Measurements from ENCODE around the gene PIK3CA.

The PIK3CA gene

DNA sequence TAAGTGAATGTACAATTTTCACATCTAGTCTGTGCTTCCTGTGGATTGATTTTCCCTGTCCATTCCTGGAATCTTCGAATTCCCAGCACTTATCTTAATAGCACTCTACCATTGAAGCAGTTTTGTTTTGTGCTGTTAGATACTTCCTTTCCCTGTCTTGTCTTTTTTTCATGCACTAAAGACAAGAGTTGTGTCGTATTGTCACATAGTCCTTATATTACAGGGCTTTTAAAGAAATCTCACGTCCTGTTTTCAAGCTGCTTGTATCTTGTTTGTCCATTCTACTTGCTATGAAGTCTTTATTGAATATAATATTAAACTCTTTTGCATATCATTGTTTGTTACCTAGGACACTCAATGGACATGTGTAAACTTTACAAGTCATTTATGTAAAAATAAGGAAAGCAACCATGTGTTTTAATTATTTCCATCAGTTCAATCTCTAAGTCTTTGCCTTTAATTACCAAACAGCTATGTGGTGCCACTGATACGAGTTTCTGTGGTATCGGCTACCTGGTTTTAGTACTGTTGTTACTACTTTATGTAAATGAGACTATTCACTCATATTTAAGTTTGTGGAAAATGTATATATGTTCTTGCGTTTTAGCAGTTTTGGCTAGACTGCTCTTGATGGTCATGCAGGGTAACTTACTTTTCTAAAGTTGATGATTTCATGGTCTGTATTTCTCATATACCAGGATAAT lies 10.3 kb downstream of the PIK3CA start:
- DNase-seq: no peak

DNA sequence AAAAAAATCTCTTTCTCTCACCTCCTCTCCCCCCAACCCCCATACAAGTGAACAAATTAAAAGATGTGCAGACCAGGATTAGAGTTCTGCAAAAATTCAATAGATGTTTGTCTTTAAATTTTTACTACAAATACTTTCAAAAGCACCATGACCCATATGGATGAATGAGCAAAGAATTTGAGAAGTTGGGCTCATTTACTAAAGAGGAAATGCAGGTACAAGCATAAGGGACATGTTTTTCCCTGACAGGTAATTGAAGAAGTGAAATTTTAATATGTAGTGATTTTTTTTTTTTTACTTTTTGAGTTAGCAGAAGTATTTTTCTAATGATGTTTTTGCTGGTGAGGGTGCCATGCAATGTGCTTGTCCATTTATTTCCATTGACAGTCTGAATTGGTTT lies 15.3 kb downstream of the PIK3CA start:
- DNase-seq: no peak

DNA sequence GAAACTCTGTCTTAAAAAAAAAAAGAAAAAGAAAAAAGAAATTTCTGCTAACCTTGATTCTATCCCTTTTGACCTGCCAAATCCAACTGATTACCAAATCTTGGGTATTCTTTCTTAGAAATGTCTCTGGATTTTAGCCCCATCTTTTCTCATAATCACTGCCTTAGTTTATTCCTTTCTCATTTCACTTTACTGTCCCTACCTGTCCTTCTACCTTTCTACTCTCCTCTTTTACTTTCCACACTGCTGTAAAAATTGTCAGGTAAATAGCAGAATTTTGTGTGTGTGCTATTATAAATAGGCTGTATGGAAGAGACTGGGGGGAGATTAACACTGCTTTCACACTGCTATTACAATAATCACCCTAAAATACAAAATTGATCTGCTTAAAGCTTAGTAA lies 16.7 kb downstream of the PIK3CA start:
- DNase-seq: no peak

DNA sequence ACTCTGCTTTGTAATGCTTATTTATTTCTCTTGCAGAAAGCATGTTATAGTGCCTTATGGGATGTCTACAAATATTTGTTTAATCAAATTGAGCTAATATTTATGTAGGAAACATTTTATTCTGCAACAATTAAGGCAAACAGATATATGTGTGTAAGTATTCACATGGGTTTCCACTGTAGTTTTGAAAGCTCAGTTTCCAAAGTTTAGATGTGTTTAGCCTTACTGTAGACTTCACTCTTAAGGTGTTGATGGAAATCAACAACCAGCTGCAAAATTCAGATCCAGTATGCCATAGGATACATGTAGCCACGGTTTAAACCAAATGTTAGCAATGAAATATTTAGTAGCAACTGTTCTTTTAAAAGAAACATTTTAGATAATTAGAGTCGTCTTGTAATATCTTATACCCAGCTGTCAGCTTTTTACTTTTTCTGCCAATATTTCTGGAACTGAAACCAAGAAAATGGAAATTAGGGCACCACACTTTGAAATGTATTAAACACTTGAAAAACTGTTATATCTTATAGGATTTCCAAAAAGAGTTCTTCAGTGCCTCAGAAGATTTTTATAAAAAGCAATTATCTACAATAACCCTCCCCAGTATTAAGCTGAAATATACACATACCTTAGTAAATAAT lies 18.5 kb downstream of the PIK3CA start:
- DNase-seq: no peak

DNA sequence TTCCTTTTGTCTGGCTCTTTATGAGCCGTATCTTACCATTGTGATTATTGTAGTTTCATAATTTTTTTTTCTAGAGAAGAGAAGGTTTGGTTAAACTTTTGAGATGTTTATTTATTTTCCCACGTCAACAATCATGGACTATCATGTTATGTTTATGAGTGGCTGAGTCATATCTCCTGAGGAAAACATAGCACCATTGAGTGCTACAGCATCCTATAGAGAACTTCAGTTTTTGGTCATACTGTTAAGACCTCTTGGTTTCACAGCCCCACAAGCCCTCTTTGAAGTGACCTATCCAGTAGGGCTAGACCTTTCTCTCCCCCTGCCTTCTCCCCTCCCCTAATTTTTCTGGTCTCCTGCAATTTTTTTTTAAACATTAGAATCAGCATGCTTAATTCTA lies 20.8 kb downstream of the PIK3CA start:
- DNase-seq: no peak

DNA sequence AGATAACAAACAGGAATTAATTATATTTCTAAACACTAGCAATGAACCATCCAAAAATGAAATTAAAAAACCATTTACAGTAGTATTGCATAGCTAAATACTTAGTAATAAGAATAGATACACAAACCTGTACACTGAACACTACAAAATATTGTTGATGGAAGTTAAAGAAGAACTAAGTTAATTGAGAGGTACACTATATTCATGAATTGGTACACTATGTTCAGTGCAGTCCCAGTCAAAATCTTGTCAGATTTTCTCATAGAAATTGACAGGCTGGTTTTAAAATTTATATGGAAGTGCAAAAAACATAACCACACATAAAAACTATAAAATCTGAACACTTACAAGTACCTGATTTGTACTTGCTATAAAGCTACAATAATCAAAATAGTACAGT lies 24.4 kb downstream of the PIK3CA start:
- DNase-seq: no peak

DNA sequence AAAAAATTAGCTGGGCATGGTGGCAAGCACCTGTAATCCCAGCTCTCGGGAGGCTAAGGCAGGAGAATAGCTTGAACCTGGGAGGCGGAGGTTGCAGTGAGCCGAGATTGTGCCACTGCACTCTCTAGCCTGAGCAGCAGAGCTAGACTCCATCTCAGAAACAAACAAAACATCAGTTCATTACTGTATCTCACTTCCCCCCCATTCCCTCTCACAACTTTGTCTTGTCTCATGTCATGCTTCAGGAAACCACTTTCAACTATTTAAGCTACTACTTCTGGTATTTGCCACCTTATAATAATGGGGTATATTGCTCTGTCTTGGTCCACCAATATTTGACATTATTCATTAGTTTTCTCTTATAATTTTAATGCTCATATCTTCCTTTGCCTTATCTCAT lies 26.2 kb downstream of the PIK3CA start:
- no peak for DNase-seq

DNA sequence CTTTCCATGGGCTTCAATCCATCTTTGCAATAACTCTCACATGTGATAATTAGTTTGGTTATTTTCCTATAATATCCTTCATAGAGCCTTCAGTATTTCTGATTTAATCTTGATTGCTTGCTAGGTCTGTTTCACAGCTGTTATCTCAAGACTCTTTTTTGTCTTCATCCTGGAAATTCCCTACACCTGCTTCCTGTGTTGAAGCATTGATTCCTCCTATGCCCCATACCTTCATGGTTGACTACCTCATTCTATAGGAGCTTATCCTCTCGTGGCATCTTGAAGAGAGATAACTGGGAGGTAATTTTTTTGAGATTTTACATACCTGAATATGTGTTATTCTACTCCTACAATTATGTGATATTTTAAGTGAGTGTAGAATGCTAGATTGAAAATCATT lies 26.7 kb downstream of the PIK3CA start:
- no peak for DNase-seq

DNA sequence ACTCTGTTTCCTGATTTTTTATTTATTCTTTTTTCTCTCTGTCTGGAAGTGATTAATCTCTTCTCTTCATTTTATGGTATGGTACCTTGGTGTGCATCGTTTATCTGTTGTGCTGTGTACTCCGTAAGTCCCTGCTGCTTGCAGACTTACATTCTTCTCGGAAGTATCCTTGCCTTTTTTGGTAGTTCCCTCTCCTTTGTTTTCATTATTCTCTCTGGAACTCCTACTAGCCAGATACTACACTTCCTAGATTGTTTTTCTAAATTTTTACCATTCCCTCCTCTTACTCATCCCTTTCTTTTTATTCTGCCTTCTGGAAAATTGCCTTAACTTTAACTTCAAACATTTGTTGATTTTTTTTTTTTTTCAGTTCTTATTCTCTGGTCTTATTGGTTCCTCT lies 27.2 kb downstream of the PIK3CA start:
- DNase-seq: peak; percentile 11

DNA sequence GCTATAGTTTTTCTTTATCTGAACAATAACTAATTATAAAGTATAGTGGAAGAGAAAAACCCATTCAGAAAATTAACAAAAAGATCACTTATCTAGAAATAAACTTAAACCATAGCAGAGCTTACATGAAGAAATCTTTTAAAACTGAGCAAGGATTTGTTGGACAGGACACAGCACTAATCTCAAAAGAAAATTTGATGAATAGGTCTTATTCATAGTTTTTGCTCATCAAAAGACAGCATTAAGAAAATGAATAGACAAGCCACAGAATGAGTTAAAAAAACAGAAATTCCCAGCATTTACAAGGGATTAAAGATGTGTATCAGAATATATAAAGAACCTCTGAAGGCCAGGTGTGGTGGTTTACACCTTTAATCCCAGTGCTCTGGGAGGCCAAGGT lies 29.5 kb downstream of the PIK3CA start:
- DNase-seq: no peak

DNA sequence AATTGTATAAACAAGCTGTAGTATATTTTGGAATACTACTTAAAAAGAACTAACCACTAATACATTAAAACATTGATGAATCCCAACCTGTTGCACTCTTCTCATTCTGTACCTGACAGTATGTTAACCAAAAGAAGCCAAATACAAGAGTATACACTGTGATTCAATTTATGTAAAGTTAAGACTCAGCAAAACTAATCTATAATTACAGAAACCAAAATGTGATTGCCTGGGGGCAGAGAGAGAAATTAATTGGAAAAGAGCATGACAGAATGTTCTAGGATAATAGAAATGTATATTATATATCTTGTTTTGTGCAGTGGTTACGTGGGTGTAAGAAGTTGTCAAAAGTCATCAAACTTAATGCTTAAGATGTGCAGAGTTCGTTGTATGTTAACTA lies 31.1 kb downstream of the PIK3CA start:
- DNase-seq: no peak

DNA sequence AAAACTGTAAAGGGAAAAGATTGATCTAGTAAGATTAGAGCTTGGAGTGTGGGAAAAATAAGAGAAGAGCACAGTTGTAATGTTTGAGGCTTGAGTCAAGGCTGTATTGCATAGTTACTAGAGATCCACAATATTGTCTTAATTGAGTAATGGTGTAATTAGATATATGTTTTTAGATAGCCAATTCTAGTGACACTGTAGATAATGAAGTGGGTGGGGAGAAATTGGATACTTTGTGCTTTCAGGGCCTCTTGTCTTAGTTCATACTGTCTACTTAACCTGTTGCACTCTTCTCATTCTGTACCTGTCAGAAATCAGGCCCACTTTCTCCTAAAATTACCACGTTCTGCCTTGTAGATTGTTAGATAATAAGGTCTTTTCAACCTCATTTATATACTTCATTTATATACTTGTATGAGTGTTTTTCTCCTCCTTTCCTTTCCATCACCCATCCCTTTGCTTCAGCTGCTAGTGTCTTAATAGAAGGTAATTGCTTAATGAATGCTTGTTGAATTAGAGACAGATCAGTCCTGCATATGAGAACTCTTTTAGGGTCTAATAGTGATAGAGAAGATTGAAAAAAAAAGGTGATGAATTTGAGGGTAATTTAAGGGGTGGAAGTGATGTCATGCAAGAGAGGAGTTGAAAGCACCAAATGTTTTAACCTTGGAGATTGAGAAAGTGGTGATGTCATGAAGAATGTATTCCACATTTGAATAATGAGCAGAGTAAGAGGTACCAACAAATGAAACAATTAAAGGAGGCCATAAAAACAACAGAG lies 32.0 kb downstream of the PIK3CA start:
- peak; percentile 62 for DNase-seq

DNA sequence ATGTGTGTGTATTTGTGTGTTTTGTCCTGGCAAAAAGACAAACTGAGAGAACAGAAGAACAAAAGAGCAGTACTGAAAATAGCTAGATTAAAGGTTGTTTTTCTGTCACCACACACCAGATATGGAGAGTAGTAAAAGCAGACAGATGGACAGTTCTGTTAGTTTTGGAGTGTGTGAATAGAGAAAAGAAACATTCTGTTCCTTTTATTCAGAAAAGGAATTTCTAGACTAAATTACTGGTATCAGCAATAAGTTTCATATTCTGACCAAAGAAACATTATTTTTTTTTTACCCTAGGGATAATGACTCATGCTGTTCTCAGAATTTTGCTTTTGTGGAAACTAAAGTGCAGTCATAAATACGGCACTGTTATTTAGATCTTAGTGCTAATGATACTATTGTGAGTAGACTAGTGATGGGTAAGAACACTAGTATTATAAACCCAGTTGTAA lies 32.9 kb downstream of the PIK3CA start:
- peak; percentile 57 for DNase-seq

DNA sequence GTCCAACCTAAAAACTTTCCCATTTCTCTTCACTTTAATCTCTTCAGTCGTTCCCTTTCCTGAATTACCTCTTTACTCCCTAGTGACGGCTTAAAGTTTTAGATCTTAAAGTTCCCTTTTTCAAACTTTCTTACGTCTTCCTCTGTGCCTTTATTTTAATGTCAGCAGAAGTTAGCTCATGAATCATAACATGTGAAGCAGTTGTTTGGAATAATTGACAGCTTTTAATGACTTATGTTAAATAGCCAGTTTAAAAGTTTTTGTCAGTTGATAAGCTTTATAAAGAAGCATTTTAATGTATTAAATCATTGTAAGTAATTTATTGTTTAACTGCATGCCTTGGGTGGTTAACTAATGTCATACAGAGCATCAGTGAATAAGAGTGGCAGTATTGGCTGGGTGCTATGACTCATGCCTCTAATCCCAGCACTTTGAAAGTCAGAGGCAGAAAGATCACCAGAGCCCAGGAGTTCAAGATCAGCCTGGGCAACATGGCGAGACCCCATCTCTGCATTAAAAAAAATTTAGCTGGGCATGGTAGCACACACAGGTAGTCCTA lies 33.9 kb downstream of the PIK3CA start:
- DNase-seq: peak; percentile 60

DNA sequence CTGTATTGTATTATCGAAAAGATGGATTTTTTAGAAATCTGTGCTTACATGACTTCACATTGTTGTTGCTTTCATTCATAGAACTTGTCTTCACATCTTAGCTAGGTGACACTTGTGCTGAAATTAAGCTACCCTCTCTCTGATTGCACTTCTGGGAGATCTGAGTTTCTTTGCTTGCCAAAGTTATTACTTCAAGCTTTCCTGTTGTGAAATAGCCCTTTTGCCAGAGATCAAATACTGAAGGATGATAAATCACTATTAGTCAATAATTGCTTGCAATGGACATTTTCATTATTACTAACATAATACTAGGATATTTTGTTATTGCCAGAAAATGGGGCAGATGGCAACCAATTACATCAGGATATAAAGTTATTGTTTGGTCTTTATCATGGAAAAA lies 34.7 kb downstream of the PIK3CA start:
- DNase-seq: no peak

DNA sequence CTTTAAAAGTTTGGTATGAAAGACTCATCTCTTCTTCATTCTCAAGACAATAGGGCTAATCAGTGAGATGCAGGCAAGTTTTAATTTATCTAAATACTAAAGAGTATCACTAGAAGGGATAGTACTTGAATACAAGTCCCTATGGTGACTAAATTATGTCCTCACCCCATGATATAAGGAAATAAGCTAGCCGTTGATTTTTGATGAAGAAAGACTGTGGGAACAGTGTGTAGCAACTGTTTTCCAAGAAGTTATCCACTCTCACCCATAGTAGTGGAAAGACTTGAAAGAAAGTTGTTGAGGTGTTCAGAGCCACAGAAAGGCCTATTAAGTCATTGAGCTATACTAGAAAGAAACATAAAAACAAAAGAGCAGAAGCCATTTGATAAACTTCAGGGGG lies 36.7 kb downstream of the PIK3CA start:
- no peak for DNase-seq

DNA sequence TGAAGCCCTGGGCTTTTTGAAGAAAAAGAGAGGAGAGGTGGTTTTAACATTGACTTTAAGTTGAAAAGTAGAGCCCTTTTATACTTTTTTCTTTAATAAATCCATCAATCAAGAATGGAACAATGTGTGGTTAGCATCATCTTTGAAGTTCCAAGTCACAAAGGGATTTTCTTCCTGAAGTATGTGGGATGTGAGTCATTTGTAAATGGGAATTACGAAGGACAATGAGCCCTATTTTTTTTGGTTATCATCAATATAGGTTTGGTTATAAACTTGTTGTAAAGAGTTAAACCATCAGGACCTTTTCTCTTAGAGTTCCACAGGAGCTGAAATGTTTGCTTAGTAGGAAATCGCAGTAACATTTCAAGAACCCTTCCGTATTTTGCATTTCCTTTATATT lies 38.3 kb downstream of the PIK3CA start:
- no peak for DNase-seq

DNA sequence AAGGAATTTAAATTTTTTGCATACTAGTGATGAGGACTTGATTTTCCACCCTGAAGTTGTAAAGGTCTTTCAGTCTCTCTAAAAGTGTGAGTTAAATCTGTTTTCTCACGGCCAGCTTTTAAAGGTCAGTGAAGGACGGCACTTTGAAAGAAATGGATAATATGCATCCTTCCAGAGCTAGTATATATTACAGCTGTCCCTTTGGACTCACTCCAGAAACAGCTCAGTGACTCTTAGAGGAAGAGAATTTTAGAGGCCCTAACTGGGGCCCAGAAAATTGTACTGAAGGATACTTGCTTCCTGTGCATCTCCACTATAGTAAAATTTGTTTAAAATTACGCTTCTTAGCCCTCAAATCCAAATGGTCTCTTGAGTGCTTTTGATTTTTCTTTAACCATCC lies 41.6 kb downstream of the PIK3CA start:
- DNase-seq: peak; percentile 58

DNA sequence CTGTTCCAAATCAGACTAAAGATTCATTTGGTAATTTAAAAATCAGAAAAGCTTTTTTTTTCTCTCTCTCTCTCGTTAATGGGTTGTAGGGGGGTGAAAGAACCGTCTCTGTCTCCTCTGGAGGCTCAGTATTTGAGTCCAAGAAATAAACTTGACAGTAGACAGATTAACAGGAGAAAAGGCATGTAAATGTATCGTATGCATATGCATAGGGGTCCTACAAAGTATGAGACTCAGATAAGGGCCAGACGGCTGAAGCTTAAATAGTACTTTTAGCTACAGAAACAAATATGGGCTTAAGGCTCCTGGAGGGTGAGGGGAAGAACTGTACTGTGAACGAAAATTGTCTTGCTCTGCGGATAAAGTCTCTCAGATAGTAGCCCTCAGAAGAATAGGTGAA lies 42.4 kb downstream of the PIK3CA start:
- DNase-seq: no peak

DNA sequence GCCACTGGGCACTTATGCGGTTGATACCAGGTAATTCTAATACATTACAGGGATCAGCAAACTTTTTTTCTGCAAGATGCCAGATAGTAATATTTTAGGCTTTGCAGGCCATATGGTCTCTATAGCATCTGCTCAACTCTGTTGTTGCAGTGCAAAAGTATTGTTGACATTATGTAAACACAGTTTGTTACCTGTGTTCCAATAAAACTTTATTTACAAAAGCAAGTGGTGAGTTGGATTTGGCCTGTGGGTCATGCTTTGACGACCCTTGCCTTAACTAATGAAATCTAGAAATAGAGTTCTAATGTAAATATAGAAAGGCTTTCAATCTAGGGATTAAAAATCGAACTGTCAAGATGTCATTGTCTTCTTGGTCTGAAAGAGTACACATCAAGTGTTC lies 44.4 kb downstream of the PIK3CA start:
- no peak for DNase-seq

DNA sequence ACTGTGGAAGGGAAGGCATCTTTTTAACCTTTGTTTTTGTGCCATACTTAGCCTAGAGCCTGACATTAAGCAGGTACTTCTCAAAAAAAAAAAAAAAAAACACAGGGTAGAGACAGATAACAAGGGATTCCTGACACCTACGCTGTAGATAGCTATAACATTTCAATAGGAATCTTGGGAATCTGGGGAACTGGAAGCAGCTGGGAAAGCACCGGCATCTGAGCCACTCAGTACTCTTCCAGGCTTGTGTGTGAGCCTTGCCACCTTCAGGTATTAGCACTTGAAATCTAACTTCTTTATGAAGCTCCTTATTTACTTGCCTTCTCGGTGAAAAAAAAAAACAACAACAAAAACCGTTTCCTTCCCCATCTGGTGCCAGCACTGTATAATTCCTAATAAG lies 46.8 kb downstream of the PIK3CA start:
- no peak for DNase-seq

DNA sequence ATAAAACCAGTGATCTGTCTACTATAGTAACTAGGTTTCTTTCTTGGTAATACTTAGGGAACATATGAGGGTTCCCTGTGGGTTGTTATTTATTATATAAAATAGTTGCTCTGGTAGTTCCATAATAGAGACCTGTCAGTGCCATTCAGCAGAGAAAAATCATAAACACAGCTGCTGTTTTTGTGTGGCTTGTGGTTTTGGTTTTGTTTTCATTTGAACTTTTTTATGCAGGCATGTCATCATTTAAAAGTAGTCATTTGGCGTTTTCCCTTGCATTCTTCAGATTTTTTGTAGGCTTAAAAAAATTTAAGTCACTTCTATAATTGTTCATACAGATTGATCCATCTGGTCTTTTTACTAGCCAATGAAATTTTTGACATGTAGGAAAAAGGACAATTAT lies 47.9 kb downstream of the PIK3CA start:
- peak; percentile 85 for DNase-seq

DNA sequence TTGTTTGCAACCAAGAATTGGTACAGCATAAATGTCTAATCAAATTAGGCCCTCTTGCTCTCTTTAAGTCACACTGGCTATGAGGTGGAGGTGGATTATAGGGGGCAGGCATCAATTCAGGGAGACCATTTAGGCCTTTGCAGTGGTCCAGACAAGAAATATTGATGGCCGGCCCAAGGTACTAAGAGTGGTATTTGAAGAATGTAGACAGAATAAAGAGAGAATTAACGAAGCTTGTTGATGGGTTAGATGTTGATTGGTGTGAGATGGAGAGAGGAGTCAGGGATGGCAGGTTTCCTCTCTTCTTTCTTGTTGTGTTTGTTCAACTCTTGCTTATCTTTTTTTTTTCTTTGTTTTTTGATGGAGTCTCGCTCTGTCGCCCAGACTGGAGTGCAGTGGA lies 48.5 kb downstream of the PIK3CA start:
- no peak for DNase-seq

DNA sequence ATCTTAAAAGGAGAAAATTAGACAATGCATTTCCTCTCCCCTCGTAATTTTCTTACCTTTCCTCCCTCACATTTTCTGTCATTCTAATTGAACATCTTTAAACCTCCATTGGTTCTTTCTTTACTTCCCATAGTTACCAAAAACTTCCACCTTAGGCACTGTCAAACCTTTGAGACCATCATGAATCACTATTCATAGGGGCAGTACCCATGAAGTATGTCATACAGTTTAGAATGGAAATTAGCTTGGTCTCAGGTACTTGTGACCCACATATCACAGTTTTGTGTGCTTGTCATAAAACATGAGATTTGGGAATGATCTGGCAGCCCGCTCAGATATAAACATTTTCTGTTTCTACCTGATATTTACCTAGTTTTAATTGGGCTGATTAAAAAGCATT lies 52.6 kb downstream of the PIK3CA start:
- no peak for DNase-seq
